Caco-2 (cell line): ENCODE measurements around the gene MTREX. TPM values are rescaled to one million over a fixed set of nuclear protein-coding genes. Genes with fewer than 3 reads are reported as not detected.

Experiments used
- BruUV-seq: library from RNA; stranded (reverse); fragments of 400-500 nt; replicated peaks from 2 replicates; lab custom pipeline; 2021; lab: Mats Ljungman, UMichigan
- CTCF ChIA-PET: fragments of 300-600 bp; sonication (Branson Sonifier 250); formaldehyde crosslinking; loops from one replicate; lab custom pipeline; 2022; ENCODE audit warnings: antibody characterized with exemption; lab: Charles Lee
- POLR2A ChIA-PET: fragments of 300-600 bp; sonication (Branson Sonifier 250); formaldehyde crosslinking; loops from one replicate; lab custom pipeline; 2022; ENCODE audit warnings: antibody characterized with exemption; lab: Charles Lee
- DNase-seq, 2 experiments: peaks; one replicate each; pipeline versions ENCODE4 v3.0.0 to v3.0.0-alpha.2; 2020 to 2022
- H3K27me3 ChIP-seq: replicated peaks from 2 replicates; pipeline ENCODE4 v1.6.0; 2011; ENCODE audit warnings: low read length; ENCODE audit not compliant: control insufficient read depth, insufficient read depth
- H3K36me3 ChIP-seq: 2 replicates; pipeline ENCODE4 v1.5.1; 2011; ENCODE audit warnings: low read length; ENCODE audit not compliant: control insufficient read depth, insufficient read depth
- H3K4me1 ChIP-seq: fragments of 250-450 bp; sonication (Bioruptor Pico); 2 replicates; pipeline ENCODE4 v1.5.1; 2020; ENCODE audit warnings: mild to moderate bottlenecking
- H3K4me3 ChIP-seq: 2 replicates; pipeline ENCODE4 v1.5.1; 2011; ENCODE audit warnings: low read depth, mild to moderate bottlenecking, control low read depth, low read length
- H3K9me3 ChIP-seq: fragments of 250-450 bp; sonication (Bioruptor Pico); 2 replicates; pipeline ENCODE4 v1.5.1; 2020; ENCODE audit warnings: mild to moderate bottlenecking, moderate library complexity
- H3K27ac Mint-ChIP-seq: one replicate; pipeline ENCODE4 v1.8.0; 2022; ENCODE audit warnings: mixed read lengths; ENCODE audit not compliant: unreplicated experiment
- H3K27me3 Mint-ChIP-seq: one replicate; pipeline ENCODE4 v1.8.0; 2022; ENCODE audit warnings: mixed read lengths; ENCODE audit not compliant: insufficient read depth, unreplicated experiment
- H3K36me3 Mint-ChIP-seq: one replicate; pipeline ENCODE4 v1.8.0; 2022; ENCODE audit warnings: mild to moderate bottlenecking, mixed read lengths; ENCODE audit not compliant: insufficient read depth, unreplicated experiment
- H3K4me1 Mint-ChIP-seq: one replicate; pipeline ENCODE4 v1.8.0; 2022; ENCODE audit warnings: low read depth, mixed read lengths; ENCODE audit not compliant: unreplicated experiment
- H3K4me3 Mint-ChIP-seq: one replicate; pipeline ENCODE4 v1.8.0; 2022; ENCODE audit warnings: mild to moderate bottlenecking, moderate library complexity, mixed read lengths; ENCODE audit not compliant: unreplicated experiment
- H3K9me3 Mint-ChIP-seq: one replicate; pipeline ENCODE4 v1.8.0; 2022; ENCODE audit warnings: mixed read lengths; ENCODE audit not compliant: unreplicated experiment
- CTCF ChIP-seq, 2 experiments: fragments of 200-600 bp in 1 of 2; IDR thresholded peaks; 1 replicate in 1 of 2; 2 replicates in 1 of 2; pipeline versions ENCODE4 v1.5.1 to v1.8.0; 2011 to 2022; ENCODE audit warnings: antibody characterized with exemption in 1 of 2, control low read depth in 1 of 2, inconsistent platforms in 1 of 2, low read depth in 1 of 2, low read length in 1 of 2, mild to moderate bottlenecking in 1 of 2, moderate library complexity in 1 of 2; ENCODE audit not compliant: insufficient read depth in 1 of 2, severe bottlenecking in 1 of 2, unreplicated experiment in 1 of 2
- intact Hi-C: fragments of 100-400 bp; cut with micrococcal nuclease; formaldehyde crosslinking; loops from one replicate; pipeline ENCODE4 v1.10.0; 2022; ENCODE audit not compliant: unreplicated experiment
- total RNA-seq: library from RNA; stranded (reverse); gene quantifications from 2 replicates; pipeline ENCODE4 v1.2.3, GENCODE V29; 2022

MTREX gene
- total RNA-seq, 1 experiment from 2014 or later, result 83.7 TPM

- Mint-ChIP-seq H3K27me3 (no peaks in the 10 kb centered on the region), H3K9me3 (no peaks in the 10 kb centered on the region), H3K4me1 (peaks cover 7% of the 10 kb centered on the region), H3K36me3 (peaks cover 23% of the 10 kb centered on the region), H3K4me3 (no peak overlapping the region), H3K27ac (no peak overlapping the region)
- POLR2A ChIA-PET, result no interaction called here
- CTCF ChIA-PET, result no interaction called here
- intact Hi-C loops, result no loop called here
- H3K4me3 ChIP-seq, result no peak overlapping the region
- BruUV-seq, result no TSS peak
- 0 out of 2 replicates have a peak, but pooled peaks cover 1% of the 10 kb centered on the region for H3K36me3 ChIP-seq
- H3K4me1 ChIP-seq, result peaks cover 24% of the 10 kb centered on the region
- no peak for TF ChIP-seq CTCF (IDR thresholded peaks at IDR 0.05; ENCODE audit: insufficient read depth in 1 of 2, low read depth in 1 of 2, low read length in 1 of 2, severe bottlenecking in 1 of 2, unreplicated experiment in 1 of 2)
- DNase-seq, result no peak
- H3K27me3 ChIP-seq, result no peaks in the 10 kb centered on the region
- H3K9me3 ChIP-seq, result no peaks in the 10 kb centered on the region
Observed at GRCh38 chr5:55303238-55303690, 4.5 kb upstream of the MTREX start.

- Histone ChIP-seq H3K4me1 (peaks cover 29% of the 10 kb centered on the region), H3K4me3 (no peak overlapping the region), H3K9me3 (no peaks in the 10 kb centered on the region), H3K36me3 (peaks cover 1% of the 10 kb centered on the region; the same call in 1 of the 2 replicates), H3K27me3 (no peaks in the 10 kb centered on the region)
- Mint-ChIP-seq H3K9me3 (no peaks in the 10 kb centered on the region), H3K27ac (no peak overlapping the region), H3K27me3 (no peaks in the 10 kb centered on the region), H3K4me3 (no peak overlapping the region), H3K4me1 (peaks cover 7% of the 10 kb centered on the region), H3K36me3 (peaks cover 15% of the 10 kb centered on the region)
- no peak for DNase-seq
- POLR2A ChIA-PET, result no interaction called here
- no peak for TF ChIP-seq CTCF (IDR thresholded peaks at IDR 0.05; ENCODE audit: insufficient read depth in 1 of 2, low read depth in 1 of 2, low read length in 1 of 2, severe bottlenecking in 1 of 2, unreplicated experiment in 1 of 2)
- no TSS peak for BruUV-seq
- intact Hi-C loops, result no loop called here
- CTCF ChIA-PET, result interaction anchor here (0.6 kb wide), 1 partner anchor 878 kb away, joined by 7 read pairs; no protein-coding TSS in a partner anchor
Observed at GRCh38 chr5:55304584-55304983, 3.2 kb upstream of the MTREX start.

- intact Hi-C loops, result loop anchor here (5.0 kb wide), 1 partner anchor 133 kb away; the partner anchor contains the start of gene CDC20B
- no peaks in the 10 kb centered on the region for H3K27me3 ChIP-seq
- H3K36me3 ChIP-seq, result peaks cover 1% of the 10 kb centered on the region; the same call in 1 of the 2 replicates
- ChIA-PET CTCF (no interaction called here), POLR2A (interaction anchor here (0.5 kb wide), 1 partner anchor 120 kb away, joined by 7 read pairs; no protein-coding TSS in a partner anchor)
- H3K27ac Mint-ChIP-seq, result no peak overlapping the region
- no peaks in the 10 kb centered on the region for H3K27me3 Mint-ChIP-seq
- peaks cover 29% of the 10 kb centered on the region for H3K4me1 ChIP-seq
- no peak overlapping the region for H3K4me3 ChIP-seq
- peaks cover 7% of the 10 kb centered on the region for H3K4me1 Mint-ChIP-seq
- DNase-seq, result no peak
- TF ChIP-seq CTCF (IDR thresholded peaks at IDR 0.05; ENCODE audit: insufficient read depth in 1 of 2, low read depth in 1 of 2, low read length in 1 of 2, severe bottlenecking in 1 of 2, unreplicated experiment in 1 of 2), result no peak
- BruUV-seq, result no TSS peak
- no peak overlapping the region for H3K4me3 Mint-ChIP-seq
- H3K9me3 ChIP-seq, result no peaks in the 10 kb centered on the region
- H3K36me3 Mint-ChIP-seq, result peaks cover 13% of the 10 kb centered on the region
- no peaks in the 10 kb centered on the region for H3K9me3 Mint-ChIP-seq
Observed at GRCh38 chr5:55305345-55305744, 2.4 kb upstream of the MTREX start.
